HG03159 (cell line): ENCODE measurements around the gene SLITRK2.

ENCODE experiments used
- ATAC-seq: cut with Tn5 transposase; IDR thresholded peaks from one replicate; pipeline ENCODE4 v1.9.1; 2021; ENCODE audit warnings: mild to moderate bottlenecking, moderate library complexity; ENCODE audit not compliant: unreplicated experiment

The SLITRK2 gene, protein sequence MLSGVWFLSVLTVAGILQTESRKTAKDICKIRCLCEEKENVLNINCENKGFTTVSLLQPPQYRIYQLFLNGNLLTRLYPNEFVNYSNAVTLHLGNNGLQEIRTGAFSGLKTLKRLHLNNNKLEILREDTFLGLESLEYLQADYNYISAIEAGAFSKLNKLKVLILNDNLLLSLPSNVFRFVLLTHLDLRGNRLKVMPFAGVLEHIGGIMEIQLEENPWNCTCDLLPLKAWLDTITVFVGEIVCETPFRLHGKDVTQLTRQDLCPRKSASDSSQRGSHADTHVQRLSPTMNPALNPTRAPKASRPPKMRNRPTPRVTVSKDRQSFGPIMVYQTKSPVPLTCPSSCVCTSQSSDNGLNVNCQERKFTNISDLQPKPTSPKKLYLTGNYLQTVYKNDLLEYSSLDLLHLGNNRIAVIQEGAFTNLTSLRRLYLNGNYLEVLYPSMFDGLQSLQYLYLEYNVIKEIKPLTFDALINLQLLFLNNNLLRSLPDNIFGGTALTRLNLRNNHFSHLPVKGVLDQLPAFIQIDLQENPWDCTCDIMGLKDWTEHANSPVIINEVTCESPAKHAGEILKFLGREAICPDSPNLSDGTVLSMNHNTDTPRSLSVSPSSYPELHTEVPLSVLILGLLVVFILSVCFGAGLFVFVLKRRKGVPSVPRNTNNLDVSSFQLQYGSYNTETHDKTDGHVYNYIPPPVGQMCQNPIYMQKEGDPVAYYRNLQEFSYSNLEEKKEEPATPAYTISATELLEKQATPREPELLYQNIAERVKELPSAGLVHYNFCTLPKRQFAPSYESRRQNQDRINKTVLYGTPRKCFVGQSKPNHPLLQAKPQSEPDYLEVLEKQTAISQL

DNA sequence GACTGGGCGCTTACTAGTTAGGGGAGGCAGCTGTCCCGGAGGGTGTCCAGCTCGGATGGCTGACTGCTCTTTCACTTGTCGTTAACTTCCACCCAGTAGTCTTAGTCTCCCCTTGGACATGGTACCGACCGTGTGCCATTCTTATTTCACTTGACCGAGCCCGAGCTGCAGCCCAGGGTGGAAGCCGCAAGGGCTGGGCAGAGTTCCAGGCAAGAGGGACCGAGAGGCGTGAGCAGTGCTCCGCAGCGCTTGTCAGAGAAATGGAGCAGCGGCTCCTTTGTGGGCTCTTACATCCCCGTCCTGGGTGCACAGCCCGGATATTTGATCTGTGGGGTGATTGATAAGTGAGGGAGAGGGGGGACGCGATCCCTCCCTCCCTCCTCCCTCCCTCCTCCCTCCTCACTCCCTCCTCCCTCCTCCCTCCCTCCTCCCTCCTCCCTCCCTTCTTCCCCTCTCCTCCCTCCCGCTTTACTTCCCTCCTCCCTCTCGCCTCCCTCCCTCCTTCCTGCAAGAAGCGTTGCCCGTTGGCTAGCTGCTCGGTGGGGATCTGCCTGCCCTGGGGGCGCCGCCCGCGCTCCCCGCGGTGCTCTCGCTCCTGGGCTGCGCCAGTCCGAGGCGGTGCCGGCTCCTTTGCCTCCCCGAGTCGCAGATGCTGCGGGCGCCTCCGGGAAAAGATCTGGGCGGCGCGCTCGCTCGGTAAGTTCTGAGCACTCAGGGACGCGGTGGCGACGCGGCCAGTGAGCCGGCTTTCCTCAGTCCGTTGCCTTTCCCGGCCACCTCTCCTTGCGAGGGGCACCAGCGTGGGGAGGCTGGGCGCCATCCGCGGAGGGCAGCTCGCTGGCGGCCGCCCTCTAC lies at the start of gene SLITRK2:
Gene SLITRK2 (plus strand): TSS at position 499 of the 855 bp plus-strand sequence. CDS start 4,597 bp downstream, outside the sequence.
- ATAC-seq, result no peak

DNA sequence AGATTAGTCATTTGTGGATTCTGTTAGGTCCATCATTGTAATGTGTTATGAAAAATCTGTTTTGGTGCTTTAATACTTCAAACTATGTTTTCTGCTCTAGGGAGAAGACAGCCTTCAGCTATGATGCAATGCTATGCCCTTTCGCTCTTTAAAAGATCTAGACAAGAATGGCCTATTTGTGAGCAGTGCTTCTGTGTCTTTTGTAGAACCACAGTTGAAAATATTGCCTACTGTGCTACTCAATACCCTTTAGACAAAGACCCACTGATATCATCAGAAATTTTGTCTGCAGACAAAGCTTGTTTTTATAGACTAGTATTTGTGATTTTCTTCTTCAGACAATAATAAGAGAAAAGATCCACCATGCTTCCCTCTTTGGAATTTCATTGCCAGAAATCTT lies 44.6 kb upstream of the SLITRK2 start:
- ATAC-seq, result no peak

- ATAC-seq, result no peak
Observed at GRCh38 chrX:145792281-145792680, 25.3 kb upstream of the SLITRK2 start.

DNA sequence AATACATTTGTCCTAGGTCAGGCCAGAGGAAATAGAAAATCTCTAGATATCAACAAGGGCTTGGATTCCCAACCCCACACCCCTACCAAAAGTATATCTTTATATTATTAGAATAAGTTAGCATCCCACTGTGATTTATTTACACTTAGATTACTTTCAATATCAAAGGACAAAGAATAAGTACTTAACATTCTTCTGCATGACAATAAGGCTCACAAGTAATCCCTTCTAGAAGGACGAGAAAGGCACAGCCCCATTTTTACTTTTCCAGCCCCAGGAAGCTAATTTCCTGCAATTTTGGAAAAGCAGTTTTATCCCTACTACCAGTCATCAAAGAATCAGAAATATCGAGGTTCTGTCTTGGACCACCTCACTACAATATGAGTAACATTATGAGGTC lies 14.1 kb upstream of the SLITRK2 start:
- no peak for ATAC-seq

DNA sequence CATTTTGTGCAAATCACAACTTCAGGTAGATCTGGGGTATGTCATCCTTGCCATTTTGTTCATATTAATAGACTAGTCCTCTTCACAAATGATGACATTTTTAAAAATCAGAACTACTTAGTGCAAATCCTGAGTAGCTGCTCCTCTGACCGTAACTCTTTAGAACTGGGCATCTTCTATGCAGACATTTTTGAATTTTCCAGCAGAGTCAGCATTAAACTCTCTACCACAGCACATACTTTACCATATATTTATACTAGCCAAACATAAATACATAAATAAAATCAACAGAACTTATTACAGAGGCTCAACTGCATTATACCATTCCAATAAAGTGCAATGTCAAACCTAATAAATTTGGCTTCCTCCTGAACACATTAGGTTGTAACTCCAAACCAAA lies 4.5 kb upstream of the SLITRK2 start:
- ATAC-seq, result no peak

- no peak for ATAC-seq
Observed at GRCh38 chrX:145816601-145817315, 871 bp upstream of the SLITRK2 start.

DNA sequence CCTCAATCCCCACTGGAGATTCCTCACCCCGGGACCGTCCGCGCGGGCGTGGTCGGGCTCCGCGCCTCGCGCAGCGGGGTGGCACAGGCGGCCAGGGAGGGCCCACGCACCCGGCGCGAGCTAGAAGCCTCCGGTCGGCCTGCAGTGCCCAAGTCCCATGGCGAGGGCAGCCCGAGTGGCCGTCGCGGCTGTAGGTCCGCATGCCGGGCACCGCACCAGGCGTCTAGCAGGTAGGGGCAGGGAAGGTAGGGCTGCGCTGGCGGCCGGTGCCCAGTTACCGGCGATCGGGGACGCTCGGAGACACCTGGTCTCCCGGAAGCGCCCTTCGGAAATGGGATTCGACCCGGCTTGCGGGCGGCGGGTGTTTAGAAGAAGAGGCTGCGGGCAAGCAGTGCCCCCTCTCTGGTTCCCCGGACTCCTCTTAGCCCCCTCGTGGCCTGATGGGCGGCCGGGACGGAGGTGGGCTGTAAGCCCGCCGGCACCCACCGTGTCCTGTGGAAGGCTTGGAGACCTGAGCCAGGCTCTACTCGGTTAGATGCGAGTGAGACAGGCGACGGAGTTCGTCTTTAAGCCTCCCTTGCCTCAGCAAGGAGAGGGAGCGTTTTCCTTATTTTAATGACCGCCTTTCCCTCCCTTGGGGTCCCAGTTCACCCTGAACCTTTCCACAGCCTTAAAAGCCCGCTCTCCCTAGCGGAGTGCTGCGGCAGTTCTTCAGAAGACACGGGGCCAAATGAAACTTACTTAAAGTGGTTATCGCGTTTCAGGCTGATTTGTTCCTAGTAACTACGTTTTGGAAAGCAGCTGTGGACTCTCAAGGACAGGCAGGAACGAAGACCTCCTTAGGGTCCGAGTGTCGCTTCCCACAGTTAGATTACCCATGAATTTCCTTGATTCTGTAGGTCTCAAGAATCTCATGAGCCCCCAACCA lies 821 bp downstream of the SLITRK2 start:
- no peak for ATAC-seq

DNA sequence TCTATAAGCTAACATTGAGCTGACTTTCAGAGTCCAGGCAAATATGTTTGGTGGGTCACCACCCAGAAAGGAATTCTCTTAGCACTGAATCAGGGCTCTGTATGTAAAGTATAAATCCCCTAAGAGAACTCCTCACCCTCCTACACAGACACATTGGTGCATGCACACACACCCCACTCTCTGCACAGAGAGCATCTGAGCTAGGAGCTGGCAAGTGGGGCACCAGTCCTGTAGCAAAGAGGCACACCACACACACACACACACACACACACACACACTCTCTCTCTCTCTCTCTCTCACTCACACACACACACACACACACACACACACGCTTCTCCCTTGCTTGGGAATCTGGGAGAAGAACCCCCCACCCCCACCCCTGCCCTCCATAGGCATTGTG lies 3.2 kb downstream of the SLITRK2 start:
- ATAC-seq, result no peak

DNA sequence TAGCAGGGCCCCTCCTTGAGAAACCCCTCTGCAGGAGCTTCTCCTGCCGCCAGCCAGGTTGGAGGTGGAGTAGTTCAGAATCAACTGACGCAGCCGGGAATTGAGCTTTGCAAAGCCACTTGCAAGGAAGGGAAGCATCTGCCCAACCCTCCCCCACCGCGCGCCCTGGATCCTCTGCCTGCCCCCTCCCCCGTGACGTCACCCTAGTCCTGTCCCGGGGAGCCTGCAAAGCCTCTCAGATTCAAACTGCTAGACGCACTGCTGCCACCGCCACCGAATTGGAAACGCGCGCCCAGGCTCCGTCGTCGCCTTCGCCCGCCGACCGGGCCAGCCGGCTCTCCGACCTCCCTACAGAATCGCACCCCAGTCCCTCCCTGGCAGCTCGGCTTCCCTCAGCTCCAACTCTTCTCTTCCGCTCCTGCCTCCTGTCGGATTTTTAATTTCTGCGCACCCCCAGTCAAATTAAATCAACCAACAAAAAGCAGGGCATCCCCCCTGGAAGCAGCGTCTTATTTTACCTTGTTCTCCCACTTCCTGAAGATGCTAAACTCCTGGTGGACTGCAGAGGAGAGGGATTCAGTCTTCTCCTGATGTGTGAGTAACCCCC lies 3.8 kb downstream of the SLITRK2 start:
- ATAC-seq, result no peak

DNA sequence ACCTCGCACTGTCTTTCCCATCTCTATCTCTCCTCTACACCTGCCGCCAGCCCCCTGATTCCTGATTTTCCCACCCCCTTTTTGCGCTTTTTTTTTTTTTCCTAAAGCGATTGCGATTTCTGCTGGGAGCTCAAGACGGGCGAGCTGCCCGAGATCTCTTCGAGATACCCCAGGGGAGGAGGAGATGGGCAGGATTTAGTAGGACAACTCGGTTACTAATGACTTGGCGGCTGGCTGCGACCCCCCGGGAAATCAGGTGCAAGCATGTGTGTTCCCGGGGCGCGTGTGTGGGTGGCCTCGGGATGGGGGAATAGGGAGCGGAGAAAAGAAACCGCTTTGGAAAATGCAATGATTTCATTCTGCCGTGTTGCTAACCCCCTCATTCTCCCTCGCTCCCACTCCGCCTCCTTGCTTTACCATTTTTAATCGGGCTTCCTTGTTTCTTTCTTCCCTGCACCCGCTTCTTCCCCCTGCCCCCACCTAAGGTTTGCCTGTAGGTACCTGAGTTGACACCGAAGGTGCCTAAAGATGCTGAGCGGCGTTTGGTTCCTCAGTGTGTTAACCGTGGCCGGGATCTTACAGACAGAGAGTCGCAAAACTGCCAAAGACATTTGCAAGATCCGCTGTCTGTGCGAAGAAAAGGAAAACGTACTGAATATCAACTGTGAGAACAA lies 4.4 kb downstream of the SLITRK2 start:
- ATAC-seq, result no peak

DNA sequence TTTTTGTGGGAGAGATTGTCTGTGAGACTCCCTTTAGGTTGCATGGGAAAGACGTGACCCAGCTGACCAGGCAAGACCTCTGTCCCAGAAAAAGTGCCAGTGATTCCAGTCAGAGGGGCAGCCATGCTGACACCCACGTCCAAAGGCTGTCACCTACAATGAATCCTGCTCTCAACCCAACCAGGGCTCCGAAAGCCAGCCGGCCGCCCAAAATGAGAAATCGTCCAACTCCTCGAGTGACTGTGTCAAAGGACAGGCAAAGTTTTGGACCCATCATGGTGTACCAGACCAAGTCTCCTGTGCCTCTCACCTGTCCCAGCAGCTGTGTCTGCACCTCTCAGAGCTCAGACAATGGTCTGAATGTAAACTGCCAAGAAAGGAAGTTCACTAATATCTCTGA lies 5.5 kb downstream of the SLITRK2 start:
- no peak for ATAC-seq

- no peak for ATAC-seq
Observed at GRCh38 chrX:145825896-145826295, 8.3 kb downstream of the SLITRK2 start.

GRCh38 chrX:145826466-145826865 lies 8.8 kb downstream of the SLITRK2 start:
- ATAC-seq, result no peak

- ATAC-seq, result no peak
Observed at GRCh38 chrX:145832796-145833195, 15.2 kb downstream of the SLITRK2 start.

- no peak for ATAC-seq
Observed at GRCh38 chrX:145840531-145840930, 22.9 kb downstream of the SLITRK2 start.

GRCh38 chrX:145843146-145843904 lies 25.7 kb downstream of the SLITRK2 start:
- no peak for ATAC-seq

DNA sequence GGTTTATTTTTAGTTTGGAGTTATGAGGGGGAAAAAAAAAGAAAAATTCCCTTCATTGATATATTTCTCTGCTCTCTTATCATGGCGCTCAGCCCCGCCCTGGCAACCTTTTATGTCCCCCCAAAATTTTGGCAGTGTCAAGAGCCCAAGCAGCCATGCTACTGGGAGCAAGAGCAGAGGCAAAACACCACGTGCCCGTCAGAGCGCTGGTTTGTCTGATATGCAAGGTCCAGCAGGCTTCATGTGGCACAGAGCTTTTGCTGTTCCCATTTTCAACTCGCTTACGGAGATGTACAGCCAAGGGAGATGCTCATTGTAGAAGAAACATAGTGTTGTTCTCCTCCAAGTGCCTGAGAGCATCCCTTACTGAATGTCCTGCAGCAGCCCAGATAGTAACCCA lies 27.3 kb downstream of the SLITRK2 start:
- no peak for ATAC-seq

- no peak for ATAC-seq
Observed at GRCh38 chrX:145848448-145848847, 30.8 kb downstream of the SLITRK2 start.
